GM10248 (cell line): Measurements from ENCODE around the gene ZAR1.

Experiments used
- CTCF ChIA-PET: fragments of 300-600 bp; sonication (Branson Sonifier 250); formaldehyde crosslinking; extraction: SDS; loops from one replicate; lab custom pipeline; 2021; ENCODE audit warnings: antibody characterized with exemption; lab: Yijun Ruan, JAX
- POLR2A ChIA-PET: fragments of 350-650 bp; sonication (Branson Sonifier 250); formaldehyde crosslinking; extraction: SDS; loops from one replicate; lab custom pipeline; 2020; ENCODE audit warnings: antibody characterized with exemption; lab: Yijun Ruan, JAX
- DNase-seq: peaks from one replicate; pipeline ENCODE4 v3.0.0; 2012; ENCODE audit errors: extremely low spot score
- CTCF ChIP-seq: IDR thresholded peaks from 2 replicates; pipeline ENCODE4 v1.5.1; 2012; ENCODE audit warnings: mild to moderate bottlenecking, low read depth; ENCODE audit errors: extremely low read depth, missing control alignments, control extremely low read depth

Gene ZAR1

GRCh38 chr4:48454591-48454990 is 35.5 kb upstream of the ZAR1 start:
- no peak for DNase-seq
- POLR2A ChIA-PET: no interaction called here
- CTCF ChIA-PET: interaction anchor here (0.9 to 1.5 kb wide), 4 partner anchors 9 to 33 kb away, joined by 3 read pairs; no protein-coding TSS in a partner anchor

GRCh38 chr4:48461000-48461399 is 29.1 kb upstream of the ZAR1 start:
- CTCF ChIA-PET: interaction anchor here (1.8 kb wide), 1 partner anchor 11 kb away, joined by 5 read pairs; no protein-coding TSS in a partner anchor
- POLR2A ChIA-PET: no interaction called here
- DNase-seq: no peak
- no peak for TF ChIP-seq CTCF

More at GRCh38 chr4:48454591-48454990, 35.5 kb upstream of the ZAR1 start:
- no peak for TF ChIP-seq CTCF

- ChIA-PET POLR2A (no interaction called here), CTCF (interaction anchor here (1.5 to 1.8 kb wide), 2 partner anchors 9 to 482 kb away, joined by 3 to 5 read pairs; no protein-coding TSS in a partner anchor)
- no peak for TF ChIP-seq CTCF
- no peak for DNase-seq
These were observed 27.7 kb upstream of the ZAR1 start for GRCh38 chr4:48462363-48462762.

- CTCF ChIA-PET: interaction anchor here (1.1 to 1.6 kb wide), 3 partner anchors 9 to 15 kb away, joined by 3 to 5 read pairs (median 5); no protein-coding TSS in a partner anchor
- no peak for TF ChIP-seq CTCF
- POLR2A ChIA-PET: no interaction called here
- DNase-seq: no peak
These were observed 22.6 kb upstream of the ZAR1 start for GRCh38 chr4:48467442-48467841.

GRCh38 chr4:48467891-48468290 is 22.2 kb upstream of the ZAR1 start:
- ChIA-PET CTCF (no interaction called here), POLR2A (no interaction called here)
- DNase-seq: no peak
- TF ChIP-seq CTCF: no peak

- no peak for DNase-seq
- ChIA-PET CTCF (interaction anchor here (1.1 to 1.8 kb wide), 2 partner anchors 15 to 16 kb away, joined by 3 to 5 read pairs; no protein-coding TSS in a partner anchor), POLR2A (no interaction called here)
- TF ChIP-seq CTCF: no peak
These were observed 19.9 kb upstream of the ZAR1 start for GRCh38 chr4:48470137-48470536.
